K562 (cell line): Measurements from ENCODE around the gene ANKRD44. TPM values are rescaled to one million over a fixed set of nuclear protein-coding genes. Genes with fewer than 3 reads are reported as not detected.

Source experiments
- ATAC-seq: fragments of 200-7000 bp; cut with Tn5 transposase; 3 replicates; pipeline ENCODE4 v1.9.1; 2020; ENCODE audit warnings: moderate library complexity
- BruUV-seq: library from RNA; stranded (reverse); fragments of 400-500 nt; replicated peaks from 2 replicates; lab custom pipeline; 2021; lab: Mats Ljungman, UMichigan
- CTCF ChIA-PET: fragments of 300-600 bp; formaldehyde crosslinking; extraction: SDS; loops from one replicate; lab custom pipeline; 2021; ENCODE audit warnings: low intra/inter-chr PET ratio; lab: Yijun Ruan, JAX
- POLR2A ChIA-PET: fragments of 300-600, 350-650 bp; sonication (Branson Sonifier 250); formaldehyde crosslinking; extraction: SDS; loops from one replicate; lab custom pipeline; 2021; ENCODE audit warnings: antibody characterized with exemption, inconsistent platforms; lab: Yijun Ruan, JAX
- DNase-seq, 4 experiments: peaks; one replicate each; pipeline versions ENCODE4 v3.0.0 to v3.0.0-alpha.2; 2011 to 2018; ENCODE audit warnings: low spot score in 3 of 4, mixed read lengths in 3 of 4; ENCODE audit errors: extremely low read depth in 1 of 4
- FAIRE-seq: peaks from 2 replicates; lab custom pipeline; 2011; peaks lifted over from hg19 to GRCh38; lab: Jason Lieb, UNC
- H2AFZ ChIP-seq: 2 replicates; pipeline ENCODE4 v1.6.0; 2011; ENCODE audit warnings: low read depth, low read length, control low read depth, inconsistent platforms
- H3K27ac ChIP-seq: fragments of 200-600 bp; 3 replicates; pipeline ENCODE4 v1.8.0; 2011; ENCODE audit warnings: low read depth, mild to moderate bottlenecking, control low read depth, inconsistent platforms, low read length, moderate library complexity, mixed read lengths; ENCODE audit errors: extremely low read depth
- H3K27me3 ChIP-seq, 2 experiments: fragments of 300-600 bp in 1 of 2; 2 replicates in 1 of 2; 3 replicates in 1 of 2; pipeline versions ENCODE4 v1.6.0 to v1.8.0; 2011; ENCODE audit warnings: inconsistent platforms in 2 of 2, low read length in 2 of 2, mild to moderate bottlenecking in 1 of 2, mixed read lengths in 1 of 2, moderate library complexity in 1 of 2; ENCODE audit not compliant: control insufficient read depth in 2 of 2, insufficient read depth in 2 of 2
- H3K36me3 ChIP-seq: fragments of 300-600 bp; 3 replicates; pipeline ENCODE4 v1.8.0; 2011; ENCODE audit warnings: mild to moderate bottlenecking, low read length, inconsistent platforms; ENCODE audit not compliant: control insufficient read depth, insufficient read depth
- H3K4me1 ChIP-seq, 2 experiments: fragments of 200-600 bp in 1 of 2; replicated peaks in 1 of 2; 2 replicates in 1 of 2; 3 replicates in 1 of 2; pipeline versions ENCODE4 v1.5.1 to v1.8.0; 2011; ENCODE audit warnings: inconsistent platforms in 2 of 2, low read length in 2 of 2, mild to moderate bottlenecking in 1 of 2, mixed read lengths in 1 of 2, moderate library complexity in 1 of 2; ENCODE audit not compliant: control insufficient read depth in 2 of 2, insufficient read depth in 2 of 2
- H3K4me2 ChIP-seq: 2 replicates; pipeline ENCODE4 v1.6.1; 2011; ENCODE audit warnings: low read length, control low read depth, inconsistent platforms, mixed read lengths; ENCODE audit not compliant: insufficient read depth
- H3K4me3 ChIP-seq: fragments of 200-600 bp; sonication (generic), shearing (Covaris generic); 2 replicates; pipeline ENCODE4 v1.5.1; 2016; ENCODE audit warnings: control low read depth, inconsistent platforms
- H3K79me2 ChIP-seq: fragments of 200-600 bp; 3 replicates; pipeline ENCODE4 v1.8.0; 2011; ENCODE audit warnings: low read length, inconsistent platforms; ENCODE audit not compliant: control insufficient read depth, insufficient read depth
- H3K9ac ChIP-seq, 2 experiments: 2 replicates each; pipeline versions ENCODE4 v1.6.0 to v1.6.1; 2011; ENCODE audit warnings: low read depth in 2 of 2, low read length in 2 of 2, control low read depth in 1 of 2, inconsistent platforms in 1 of 2, mild to moderate bottlenecking in 1 of 2, mixed read lengths in 1 of 2; ENCODE audit not compliant: insufficient read depth in 1 of 2
- H3K9me1 ChIP-seq: one replicate; pipeline ENCODE4 v1.6.0; 2011; ENCODE audit warnings: inconsistent platforms, mild to moderate bottlenecking, low read length, moderate library complexity; ENCODE audit not compliant: control insufficient read depth, insufficient read depth
- H3K9me3 ChIP-seq: replicated peaks from 2 replicates; pipeline ENCODE4 v1.5.1; 2011; ENCODE audit warnings: low read depth, low read length, inconsistent platforms; ENCODE audit not compliant: control insufficient read depth, insufficient read depth
- H4K20me1 ChIP-seq: replicated peaks from 2 replicates; pipeline ENCODE4 v1.6.1; 2011; ENCODE audit warnings: low read length, inconsistent platforms, mixed read lengths; ENCODE audit not compliant: control insufficient read depth, insufficient read depth
- ASH1L ChIP-seq: fragments of 450-650 bp; IDR thresholded peaks from 2 replicates; pipeline ENCODE4 v1.6.1; 2018; ENCODE audit warnings: borderline replicate concordance, mild to moderate bottlenecking, low read depth; ENCODE audit not compliant: partially characterized antibody
- CREB3 ChIP-seq: fragments of 450-650 bp; conservative IDR thresholded peaks from 2 replicates; pipeline ENCODE4 v1.6.1; 2016; ENCODE audit warnings: missing genetic modification characterization, low read depth, mild to moderate bottlenecking, missing compliant biosample characterization, moderate library complexity
- DACH1 ChIP-seq: fragments of 450-650 bp; IDR thresholded peaks from 2 replicates; pipeline ENCODE4 v1.6.1; 2018; ENCODE audit not compliant: partially characterized antibody
- GABPB2 ChIP-seq: fragments of 250-450 bp; sonication (Bioruptor Pico); conservative IDR thresholded peaks from 2 replicates; pipeline ENCODE4 v1.5.1; 2021; ENCODE audit warnings: mild to moderate bottlenecking
- HSF4 ChIP-seq: fragments of 250-450 bp; sonication (Bioruptor Pico); IDR thresholded peaks from 2 replicates; pipeline ENCODE4 v2.1.2; 2022; ENCODE audit warnings: mild to moderate bottlenecking, moderate library complexity, borderline replicate concordance
- NFRKB ChIP-seq: fragments of 450-650 bp; IDR thresholded peaks from 2 replicates; pipeline ENCODE4 v1.6.1; 2016; ENCODE audit warnings: low read depth
- PHB ChIP-seq: fragments of 250-450 bp; sonication (Bioruptor Pico); IDR thresholded peaks from 2 replicates; pipeline ENCODE4 v1.5.0; 2021
- SAP30 ChIP-seq: fragments of 200-600 bp; sonication (generic); IDR thresholded peaks from 2 replicates; pipeline ENCODE4 v1.6.1; 2012; ENCODE audit warnings: borderline replicate concordance, low read depth, mild to moderate bottlenecking, moderate library complexity, low read length, control low read depth, inconsistent platforms; ENCODE audit not compliant: insufficient read depth, poor library complexity, severe bottlenecking
- ZBTB17 ChIP-seq: fragments of 450-650 bp; formaldehyde crosslinking; IDR thresholded peaks from 2 replicates; pipeline ENCODE4 v1.4.0; 2020; ENCODE audit warnings: mild to moderate bottlenecking
- ZC3H4 ChIP-seq: sonication (generic); formaldehyde crosslinking; IDR thresholded peaks from 2 replicates; pipeline ENCODE4 v1.9.0; 2021; ENCODE audit warnings: missing genetic modification reagents, borderline replicate concordance
- ZNF282 ChIP-seq: sonication (generic); formaldehyde crosslinking; IDR thresholded peaks from 2 replicates; pipeline ENCODE4 v1.8.1; 2023; ENCODE audit warnings: missing genetic modification reagents
- WGBS: fragments of 100-300 bp; shearing (Covaris generic); methylation state at CpG from one replicate; pipeline ENCODE4 v1.1.6; 2016; ENCODE audit warnings: low coverage, mixed read lengths; ENCODE audit not compliant: insufficient coverage; ENCODE audit errors: missing lambda C conversion rate; 5-methylcytosine and 5-hydroxymethylcytosine counted together
- in situ Hi-C: fragments of 300-500 bp; cut with MboI; formaldehyde crosslinking; loops from 4 replicates; pipeline ENCODE4 v1.15.0; 2018; ENCODE audit warnings: inconsistent platforms, mixed read lengths
- intact Hi-C: fragments of 100-400 bp; cut with micrococcal nuclease; formaldehyde crosslinking; loops from 2 replicates; pipeline ENCODE4 v1.14.2; 2022
- polyA plus RNA-seq, 8 experiments: library from polyadenylated mRNA; depleted of rRNA in 4 of 8; stranded (reverse) in 5 of 8; unstranded in 3 of 8; fragments of >200 nt; fragmentation: Nextera tagmentation in 2 of 8; fragmentation: Illumina TruSeq in 1 of 8; extraction: Ambion mirVana in 2 of 8; extraction: Trizol in 1 of 8; gene quantifications; 2 replicates each; pipeline versions ENCODE4 v1.2.1 to v1.2.3, GENCODE V29; 2011 to 2014; ENCODE audit warnings: inconsistent platforms in 1 of 8, missing spikeins in 1 of 8
- total RNA-seq, 7 experiments: library from RNA; depleted of rRNA in 6 of 7; stranded (reverse); fragments of >200 nt in 6 of 7; fragmentation: Illumina TruSeq in 2 of 7; extraction: Trizol in 2 of 7; gene quantifications; 2 replicates each; pipeline versions ENCODE4 v1.2.1 to v1.2.3, GENCODE V29; 2011 to 2021; ENCODE audit warnings: low replicate concordance in 1 of 7

Gene ANKRD44
- total and polyA plus RNA-seq, 9 of the 15 experiments (the other 6 are each of a cell fraction or from before 2014, with no cell fraction given): 0.03 to 0.64 (median 0.07) TPM; not detected in 3

DNA sequence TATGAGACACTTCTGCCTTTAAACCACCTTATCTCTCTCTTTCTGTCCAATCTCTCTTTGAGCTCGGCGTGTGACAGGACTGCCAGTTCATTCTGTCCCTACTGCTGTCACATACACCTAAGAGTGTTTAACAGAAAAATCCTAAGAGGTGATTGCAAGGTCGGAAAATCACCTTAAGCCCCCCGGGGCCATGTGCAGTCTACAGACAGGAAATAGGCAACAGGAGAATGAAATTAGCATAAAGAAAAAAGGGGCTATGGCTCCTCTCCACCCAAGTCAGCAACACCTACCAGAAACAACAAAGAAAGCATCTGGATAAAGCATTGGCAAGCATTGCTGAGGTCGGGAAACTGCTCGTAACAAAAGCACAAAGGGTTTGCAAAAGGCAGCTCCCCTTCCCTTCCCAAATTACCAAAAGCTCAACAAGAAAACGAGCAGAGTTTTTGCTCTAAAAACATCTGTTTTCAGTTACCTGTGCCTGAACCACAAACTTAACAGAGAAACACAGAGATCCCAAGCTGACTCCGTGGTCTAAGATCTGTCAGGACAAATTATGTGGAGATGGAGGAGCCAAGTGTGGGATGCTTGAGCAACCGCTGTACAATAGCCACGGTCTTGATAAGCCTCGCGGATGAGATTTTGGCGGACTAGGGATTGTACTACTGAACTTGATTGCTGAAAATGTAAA is 30.4 kb downstream of the ANKRD44 start (continued):
- no peak for TF ChIP-seq ZBTB17
- no peak for TF ChIP-seq ZNF282 (CRISPR knock-in tag)

- Histone ChIP-seq H3K9me3 (no peaks in the 10 kb centered on the region), H3K9ac (no peak overlapping the region), H4K20me1 (no peaks in the 10 kb centered on the region), H3K27ac (no peak overlapping the region), H3K4me2 (no peak overlapping the region), H3K4me1 (no peaks in the 10 kb centered on the region), H3K27me3 (no peaks in the 10 kb centered on the region; a peak in 2 of 5 replicates), H3K9me1 (no peaks in the 10 kb centered on the region), H3K79me2 (no peaks in the 10 kb centered on the region), H2AFZ (no peak overlapping the region), H3K4me3 (no peak overlapping the region), H3K36me3 (no peaks in the 10 kb centered on the region)
- ChIA-PET CTCF (no interaction called here), POLR2A (no interaction called here)
- in situ Hi-C loops: no loop called here
- WGBS: 0% methylated on average over 12 of the region's 12 CpGs
- FAIRE-seq (no peak), DNase-seq (no peak), ATAC-seq (no peak)
- intact Hi-C loops: no loop called here
- BruUV-seq: no TSS peak
- TF ChIP-seq SAP30 (no peak), DACH1 (no peak), HSF4 (no peak), NFRKB (no peak), CREB3 (tag) (no peak), PHB (no peak), GABPB2 (no peak), ASH1L (no peak), ZC3H4 (CRISPR knock-in tag) (no peak)
These were observed 31.5 kb downstream of the ANKRD44 start for GRCh38 chr2:197278799-197279763.
